Measurements from ENCODE around the gene TTLL5.

GRCh38 chr14:75685910-75686309 is 24.9 kb downstream of the TTLL5 start:
- TF ChIP-seq CTCF (conservative IDR thresholded peaks at IDR 0.05 in 1 of 2, IDR thresholded peaks at IDR 0.05 in 1 of 2; ENCODE audit: low read depth in 1 of 2, low read length in 2 of 2) = no peak
- no peak for TF ChIP-seq EZH2 (IDR thresholded peaks at IDR 0.05; ENCODE audit: low read length, missing control alignments)
